Nephron (organoid): ENCODE results near the gene MKNK2.

ENCODE experiments used
- H3K27ac Mint-ChIP-seq, 3 experiments: 2 replicates each; pipeline ENCODE4 v1.8.0; 2020; ENCODE audit warnings: mixed read lengths in 3 of 3, mild to moderate bottlenecking in 2 of 3, moderate library complexity in 1 of 3
- H3K27me3 Mint-ChIP-seq: 2 replicates; pipeline ENCODE4 v1.8.0; 2021; ENCODE audit warnings: low read depth, mild to moderate bottlenecking, moderate library complexity, mixed read lengths
- H3K36me3 Mint-ChIP-seq: 2 replicates; pipeline ENCODE4 v1.8.0; 2020; ENCODE audit warnings: low read depth, mixed read lengths
- H3K4me1 Mint-ChIP-seq: 2 replicates; pipeline ENCODE4 v1.8.0; 2020; ENCODE audit warnings: mixed read lengths
- H3K4me3 Mint-ChIP-seq, 3 experiments: 2 replicates each; pipeline ENCODE4 v1.8.0; 2020; ENCODE audit warnings: mild to moderate bottlenecking in 3 of 3, mixed read lengths in 3 of 3, moderate library complexity in 2 of 3
- H3K9me3 Mint-ChIP-seq: 2 replicates; pipeline ENCODE4 v1.8.0; 2020; ENCODE audit warnings: mixed read lengths
- TF ChIP-seq, protein P1 (sequence below), 3 experiments: fragments of 200-600 bp; sonication (generic); IDR thresholded peaks; one replicate each; pipeline ENCODE4 v1.5.0; 2021; ENCODE audit warnings: antibody characterized with exemption in 3 of 3; ENCODE audit not compliant: unreplicated experiment in 3 of 3

Gene MKNK2

DNA sequence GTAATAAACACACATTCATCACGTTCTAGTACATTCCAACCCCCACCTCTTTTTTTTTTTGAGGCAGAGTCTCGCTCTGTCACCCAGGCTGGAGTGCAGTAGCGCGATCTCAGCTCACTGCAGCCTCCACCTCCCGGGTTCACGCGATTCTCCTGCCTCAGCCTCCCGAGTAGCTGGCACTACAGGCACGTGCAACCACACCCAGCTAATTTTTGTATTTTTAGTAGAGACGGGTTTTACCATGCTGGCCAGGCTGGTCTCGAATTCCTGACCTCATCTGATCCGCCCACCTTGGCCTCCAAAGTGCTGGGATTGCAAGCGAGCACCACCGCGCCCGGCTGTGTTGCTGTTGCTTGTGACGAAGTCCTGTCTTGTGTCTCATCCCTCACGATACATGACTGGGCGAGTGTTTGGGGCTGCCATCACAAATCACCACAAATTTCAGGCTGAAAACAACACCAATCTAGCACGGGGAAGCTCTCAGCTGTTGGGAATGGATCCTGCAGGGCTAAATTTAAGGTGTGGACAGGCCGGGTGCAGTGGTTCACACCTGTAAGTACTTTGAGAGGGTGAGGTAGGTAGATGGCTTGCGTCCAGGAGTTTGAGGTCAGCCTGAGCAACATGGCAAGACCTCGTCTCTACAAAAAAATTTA is 29.4 kb upstream of the MKNK2 start:
- Mint-ChIP-seq H3K4me3 (no peak overlapping the region), H3K36me3 (peaks cover 30% of the 10 kb centered on the region), H3K27me3 (no peaks in the 10 kb centered on the region), H3K9me3 (no peaks in the 10 kb centered on the region), H3K27ac (no peak overlapping the region), H3K4me1 (no peaks in the 10 kb centered on the region)
- TF ChIP-seq, protein P1, sequence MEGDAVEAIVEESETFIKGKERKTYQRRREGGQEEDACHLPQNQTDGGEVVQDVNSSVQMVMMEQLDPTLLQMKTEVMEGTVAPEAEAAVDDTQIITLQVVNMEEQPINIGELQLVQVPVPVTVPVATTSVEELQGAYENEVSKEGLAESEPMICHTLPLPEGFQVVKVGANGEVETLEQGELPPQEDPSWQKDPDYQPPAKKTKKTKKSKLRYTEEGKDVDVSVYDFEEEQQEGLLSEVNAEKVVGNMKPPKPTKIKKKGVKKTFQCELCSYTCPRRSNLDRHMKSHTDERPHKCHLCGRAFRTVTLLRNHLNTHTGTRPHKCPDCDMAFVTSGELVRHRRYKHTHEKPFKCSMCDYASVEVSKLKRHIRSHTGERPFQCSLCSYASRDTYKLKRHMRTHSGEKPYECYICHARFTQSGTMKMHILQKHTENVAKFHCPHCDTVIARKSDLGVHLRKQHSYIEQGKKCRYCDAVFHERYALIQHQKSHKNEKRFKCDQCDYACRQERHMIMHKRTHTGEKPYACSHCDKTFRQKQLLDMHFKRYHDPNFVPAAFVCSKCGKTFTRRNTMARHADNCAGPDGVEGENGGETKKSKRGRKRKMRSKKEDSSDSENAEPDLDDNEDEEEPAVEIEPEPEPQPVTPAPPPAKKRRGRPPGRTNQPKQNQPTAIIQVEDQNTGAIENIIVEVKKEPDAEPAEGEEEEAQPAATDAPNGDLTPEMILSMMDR (IDR thresholded peaks at IDR 0.05; ENCODE audit: unreplicated experiment in 3 of 3) = no peak

DNA sequence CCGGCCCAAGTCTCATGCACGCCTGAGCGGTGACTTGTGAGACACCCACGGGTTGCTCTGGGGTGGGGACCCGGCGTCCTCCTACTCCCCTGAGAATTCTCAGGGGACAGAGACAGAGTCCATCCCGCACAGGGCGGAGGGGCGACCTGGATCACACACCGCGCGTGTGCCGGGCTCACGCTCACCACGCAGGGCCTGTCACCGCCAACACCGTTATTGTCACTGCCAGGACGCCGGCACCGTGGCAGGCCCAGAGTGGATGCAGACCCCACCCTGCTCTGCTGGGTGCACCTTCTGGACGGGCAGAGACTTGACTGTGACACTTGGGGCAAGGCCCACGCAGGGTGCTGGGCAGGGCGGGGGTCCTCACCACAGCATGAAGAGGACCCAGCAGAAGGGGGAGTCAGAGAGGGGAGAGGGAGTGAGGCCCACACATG is 28.8 kb upstream of the MKNK2 start:
- TF ChIP-seq, protein P1 (IDR thresholded peaks at IDR 0.05; ENCODE audit: unreplicated experiment in 3 of 3) = no peak
- Mint-ChIP-seq H3K27ac (no peak overlapping the region), H3K27me3 (no peaks in the 10 kb centered on the region), H3K4me3 (no peak overlapping the region), H3K4me1 (no peaks in the 10 kb centered on the region), H3K9me3 (no peaks in the 10 kb centered on the region), H3K36me3 (peaks cover 28% of the 10 kb centered on the region)

DNA sequence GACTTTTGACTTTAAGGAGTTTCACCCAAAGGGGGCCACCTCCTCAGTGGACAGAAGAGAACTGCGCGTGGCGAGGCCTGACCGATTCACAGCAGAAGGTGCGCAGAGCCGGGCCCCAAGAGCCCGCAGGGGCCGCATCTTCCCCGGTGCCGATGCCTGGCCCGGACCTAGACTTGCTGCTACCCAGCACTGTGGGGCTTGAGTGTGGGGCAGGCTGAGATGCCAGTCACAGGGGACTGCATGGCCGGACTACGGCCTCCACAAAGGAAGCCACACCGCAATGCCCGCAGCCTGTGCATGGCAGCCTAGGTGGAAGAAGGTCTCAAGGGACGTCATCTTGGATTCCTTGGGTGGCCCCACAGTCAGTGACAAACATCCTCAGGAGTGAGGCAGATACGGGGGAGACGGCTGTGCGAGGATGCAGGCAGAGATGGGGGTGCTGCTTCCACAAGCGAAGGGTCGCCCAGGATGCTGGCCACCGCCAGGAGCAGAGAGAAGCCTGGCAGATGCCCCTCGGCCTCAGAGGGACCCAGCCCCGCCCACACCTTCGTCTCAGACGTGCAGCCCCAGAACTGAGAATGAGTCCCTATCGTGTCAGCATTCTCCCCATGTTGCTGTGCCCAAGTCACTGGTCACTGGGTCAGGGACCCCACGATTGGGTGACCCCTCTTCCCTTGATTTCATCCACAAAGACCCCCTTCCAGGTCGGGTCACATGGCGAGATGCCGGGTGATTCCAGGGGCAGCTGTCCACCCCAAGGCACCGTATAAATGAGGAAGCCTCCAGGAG is 28.2 kb upstream of the MKNK2 start:
- H3K36me3 Mint-ChIP-seq = peaks cover 30% of the 10 kb centered on the region

DNA sequence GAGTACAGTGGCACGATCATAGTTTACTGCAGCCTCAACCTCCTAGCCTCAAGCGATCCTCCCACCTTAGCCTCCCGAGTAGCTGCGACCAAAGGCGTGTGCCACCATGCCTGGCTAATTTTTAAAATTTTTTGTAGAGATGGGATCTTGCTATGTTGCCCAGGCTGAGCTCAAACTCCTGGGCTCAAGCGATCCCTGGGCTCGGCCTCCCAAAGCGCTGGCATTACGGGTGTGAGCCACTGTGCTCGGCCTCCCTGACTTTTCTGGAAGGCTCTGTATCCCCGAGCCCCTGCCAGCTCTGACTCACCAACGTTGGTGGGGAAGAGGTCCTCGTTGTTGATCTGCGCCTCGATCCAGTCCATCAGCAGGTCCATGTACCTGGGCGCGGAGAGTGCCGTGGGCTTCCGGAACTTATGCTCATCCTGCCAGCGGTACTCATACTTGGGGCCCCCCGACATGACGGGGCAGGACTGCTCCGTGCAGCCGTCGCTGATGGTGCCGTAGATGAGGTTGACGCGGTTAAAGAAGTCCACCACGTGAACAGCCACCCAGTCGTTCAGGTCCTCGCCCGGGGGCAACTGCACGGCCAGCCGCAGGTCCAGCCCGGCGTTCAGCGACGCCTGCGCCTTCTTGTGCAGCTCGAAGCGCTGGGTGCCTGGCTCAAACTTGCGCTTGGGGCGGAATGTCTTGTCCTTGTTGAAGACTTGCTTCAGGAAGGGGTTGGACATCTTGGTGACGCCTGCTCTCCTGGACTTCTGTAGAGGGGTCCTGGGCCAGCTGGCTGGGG is 27.0 kb upstream of the MKNK2 start:
- no peak overlapping the region for H3K4me3 Mint-ChIP-seq
- no peaks in the 10 kb centered on the region for H3K27me3 Mint-ChIP-seq
- H3K4me1 Mint-ChIP-seq = no peaks in the 10 kb centered on the region
- H3K36me3 Mint-ChIP-seq = peaks cover 36% of the 10 kb centered on the region
- no peak overlapping the region for H3K27ac Mint-ChIP-seq
- H3K9me3 Mint-ChIP-seq = no peaks in the 10 kb centered on the region
- TF ChIP-seq, protein P1 (IDR thresholded peaks at IDR 0.05; ENCODE audit: unreplicated experiment in 3 of 3) = no peak

More for the DNA sequence above, 28.2 kb upstream of the MKNK2 start:
- no peaks in the 10 kb centered on the region for H3K9me3 Mint-ChIP-seq
- TF ChIP-seq, protein P1 (IDR thresholded peaks at IDR 0.05; ENCODE audit: unreplicated experiment in 3 of 3) = no peak
- no peaks in the 10 kb centered on the region for H3K27me3 Mint-ChIP-seq
- H3K27ac Mint-ChIP-seq = no peak overlapping the region
- H3K4me1 Mint-ChIP-seq = no peaks in the 10 kb centered on the region
- H3K4me3 Mint-ChIP-seq = no peak overlapping the region

DNA sequence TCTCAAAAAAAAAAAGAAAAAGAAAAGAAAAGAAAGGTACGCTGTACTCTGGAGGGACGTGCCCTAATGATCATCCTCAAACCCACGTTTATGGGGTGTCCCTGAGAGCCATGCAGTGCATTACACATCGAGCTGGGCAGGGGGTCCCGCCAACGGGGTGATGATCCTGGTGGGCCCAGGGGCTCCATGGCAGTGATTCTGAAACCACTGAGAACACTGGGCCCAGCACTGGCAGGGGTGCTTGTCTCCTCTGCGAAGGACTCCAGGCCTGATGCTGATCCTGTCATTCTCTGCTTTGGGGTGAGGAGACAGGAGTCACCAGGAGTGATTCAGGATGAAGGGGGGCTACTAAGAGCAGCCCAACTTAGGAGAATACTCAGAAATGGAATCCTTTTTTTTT is 26.4 kb upstream of the MKNK2 start:
- TF ChIP-seq, protein P1 (IDR thresholded peaks at IDR 0.05; ENCODE audit: unreplicated experiment in 3 of 3) = no peak
- Mint-ChIP-seq H3K27me3 (no peaks in the 10 kb centered on the region), H3K4me3 (no peak overlapping the region), H3K27ac (no peak overlapping the region), H3K9me3 (no peaks in the 10 kb centered on the region), H3K4me1 (no peaks in the 10 kb centered on the region), H3K36me3 (peaks cover 41% of the 10 kb centered on the region)
